Heart left ventricle (tissue), 16 donors: Measurements from ENCODE around the gene RNASE2. TPM values are rescaled to one million over a fixed set of nuclear protein-coding genes. Genes with fewer than 3 reads are reported as not detected.

ENCODE experiments used
- ATAC-seq, 4 donors: fragments of 200-7000 bp; cut with Tn5 transposase; one replicate each; pipeline ENCODE4 v1.9.1; 2020 to 2022; ENCODE audit warnings: moderate library complexity in 4 of 4, mild to moderate bottlenecking in 3 of 4, moderate number of reproducible peaks in 1 of 4
- DNase-seq, 5 donors: peaks; one replicate each; pipeline ENCODE4 v3.0.0-alpha.2; 2020
- H3K27ac ChIP-seq, 12 donors: fragments of 200-600 bp; sonication (generic) in 4 of 12; one replicate each; pipeline versions ENCODE4 v1.5.0 to v1.8.0; 2016 to 2022; ENCODE audit warnings: mild to moderate bottlenecking in 2 of 12
- H3K27me3 ChIP-seq, 9 donors: fragments of 200-600 bp; sonication (generic) in 2 of 9; one replicate each; pipeline versions ENCODE4 v1.5.1 to v1.8.0; 2016 to 2022; ENCODE audit warnings: mild to moderate bottlenecking in 3 of 9
- H3K36me3 ChIP-seq, 9 donors: fragments of 200-600 bp; sonication (generic) in 2 of 9; one replicate each; pipeline versions ENCODE4 v1.5.0 to v1.8.0; 2018 to 2022; ENCODE audit warnings: mild to moderate bottlenecking in 2 of 9
- H3K4me1 ChIP-seq, 12 donors: fragments of 200-600 bp; sonication (generic) in 4 of 12; one replicate each; pipeline versions ENCODE4 v1.5.0 to v1.8.0; 2016 to 2022; ENCODE audit warnings: mild to moderate bottlenecking in 3 of 12
- H3K4me3 ChIP-seq, 12 donors: fragments of 200-600 bp; sonication (generic) in 4 of 12; one replicate each; pipeline versions ENCODE4 v1.5.0 to v1.8.0; 2017 to 2022; ENCODE audit warnings: mild to moderate bottlenecking in 9 of 12, moderate library complexity in 4 of 12
- H3K9me3 ChIP-seq, 12 donors: fragments of 200-600 bp; sonication (generic) in 4 of 12; one replicate each; pipeline versions ENCODE4 v1.5.0 to v1.8.0; 2016 to 2022; ENCODE audit warnings: mild to moderate bottlenecking in 1 of 12
- POLR2A ChIP-seq, 2 donors: fragments of 450-650 bp; IDR thresholded peaks; one replicate each; pipeline ENCODE4 v1.6.1; 2017; ENCODE audit warnings: antibody characterized with exemption in 2 of 2, mild to moderate bottlenecking in 2 of 2, moderate library complexity in 2 of 2
- WGBS, 4 donors: extraction: QIAGEN DNeasy Blood & Tissue Kit in 2 of 4; methylation state at CpG; one replicate each; pipeline versions ENCODE4 v1.1.5 to v1.1.7; 2013 to 2018; 5-methylcytosine and 5-hydroxymethylcytosine counted together
- intact Hi-C, 10 donors: fragments of 100-400 bp; cut with DNase I; formaldehyde crosslinking; loops; one replicate each; pipeline versions ENCODE4 v1.11.1 to v1.14.2; 2022
- polyA plus RNA-seq, 2 donors: library from polyadenylated mRNA; stranded (reverse); fragments of 200-250 nt; gene quantifications; one replicate each; pipeline ENCODE4 v1.2.3, GENCODE V29; 2013
- total RNA-seq, 9 donors: library from RNA; depleted of rRNA in 2 of 9; stranded (reverse); fragments of >200 nt in 2 of 9; fragmentation: NEBNext Ultra II Directional in 3 of 9; extraction: Animal tissue kit (Norgen Biotek cat#: 25700) in 3 of 9; gene quantifications; one replicate each; pipeline versions ENCODE4 v1.1.0 to v1.2.4, GENCODE V29; 2016 to 2023
- TF ChIP-seq, protein P1 (sequence below), 12 donors: fragments of 200-600 bp; sonication (generic) in 4 of 12; IDR thresholded peaks; one replicate each; pipeline versions ENCODE4 v1.5.0 to v1.8.0; 2018 to 2022; ENCODE audit warnings: antibody characterized with exemption in 12 of 12, mild to moderate bottlenecking in 5 of 12
- donor health status: ischemic (EF 13 %, LVEDD 7.1; RV severe dilation, severe dysfunction).
- donor health status: healthy with polysubstance abuse.
- donor health status: DM: no; HTN: yes; CAD: no.
- donor health status: DM: no; HTN: no; CAD: no.
- donor health status: ischemic (EF 25% LVEDD 6.9; RV normal size, moderate dysfunction).
- donor health status: ischemic (EF 25% LVEDD 5.7; RV mildly dilated, moderate dysfunction).
- donor health status: healthy.
- donor health status: DM: yes; HTN: yes; CAD: no.
- donor health status: ischemic (EF 35%, LVEDD 5.7; RV mildly dilated, moderate dysfunction).
- donor health status: nonischemic (EF 11% LVEDD 7.7; RV severe dilation, severe dysfunction).
- donor health status: DM: yes; HTN: yes; CAD: no.
- donor health status: PGD.
- donor health status: ischemic (EF 29% LVEDD 5.4; RV normal size, mild dysfunction).
- donor health status: nonischemic (EF 23%, LVEDD 6.1; RV moderate dilation, normal function).

RNASE2 gene
- total and polyA plus RNA-seq, 11 donors = 0.80 to 16.6 (median 2.5) TPM; not detected in 3

GRCh38 chr14:20970983-20971704 lies 15.9 kb downstream of the RNASE2 start:
- H3K4me1 ChIP-seq = peaks cover 0 to 13% (median 5%) of the 10 kb centered on the region in 12 donors
- no peaks in the 10 kb centered on the region for H3K36me3 ChIP-seq
- H3K9me3 ChIP-seq = no peaks in the 10 kb centered on the region
- TF ChIP-seq POLR2A (IDR thresholded peaks at IDR 0.05) = no peak
- TF ChIP-seq, protein P1, sequence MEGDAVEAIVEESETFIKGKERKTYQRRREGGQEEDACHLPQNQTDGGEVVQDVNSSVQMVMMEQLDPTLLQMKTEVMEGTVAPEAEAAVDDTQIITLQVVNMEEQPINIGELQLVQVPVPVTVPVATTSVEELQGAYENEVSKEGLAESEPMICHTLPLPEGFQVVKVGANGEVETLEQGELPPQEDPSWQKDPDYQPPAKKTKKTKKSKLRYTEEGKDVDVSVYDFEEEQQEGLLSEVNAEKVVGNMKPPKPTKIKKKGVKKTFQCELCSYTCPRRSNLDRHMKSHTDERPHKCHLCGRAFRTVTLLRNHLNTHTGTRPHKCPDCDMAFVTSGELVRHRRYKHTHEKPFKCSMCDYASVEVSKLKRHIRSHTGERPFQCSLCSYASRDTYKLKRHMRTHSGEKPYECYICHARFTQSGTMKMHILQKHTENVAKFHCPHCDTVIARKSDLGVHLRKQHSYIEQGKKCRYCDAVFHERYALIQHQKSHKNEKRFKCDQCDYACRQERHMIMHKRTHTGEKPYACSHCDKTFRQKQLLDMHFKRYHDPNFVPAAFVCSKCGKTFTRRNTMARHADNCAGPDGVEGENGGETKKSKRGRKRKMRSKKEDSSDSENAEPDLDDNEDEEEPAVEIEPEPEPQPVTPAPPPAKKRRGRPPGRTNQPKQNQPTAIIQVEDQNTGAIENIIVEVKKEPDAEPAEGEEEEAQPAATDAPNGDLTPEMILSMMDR (IDR thresholded peaks at IDR 0.05) = peak; percentile 68 to 90 (median 76)
- DNase-seq = peak; percentile 85 to 93 (median 86)
- ATAC-seq = peak; percentile 92 to 97 (median 96)
- peak overlapping the region in 11 of 12 donors; percentile 14 to 83 (median 58) for H3K27ac ChIP-seq
- intact Hi-C loops = loop anchor here in 9 of 10 donors (1.0 to 10.0 kb wide), 13 partner anchors 99 to 356 kb away; partner anchors contain the start of genes RNASE4 (in 2 of the 9) and ANG (in 1 of the 9)
- WGBS, 4 donors = 1 to 2% (median 1%) methylated on average over 41 to 47 of the region's 47 CpGs
- H3K4me3 ChIP-seq = peak overlapping the region; percentile 43 to 73 (median 64)
- no peaks in the 10 kb centered on the region for H3K27me3 ChIP-seq

DNA sequence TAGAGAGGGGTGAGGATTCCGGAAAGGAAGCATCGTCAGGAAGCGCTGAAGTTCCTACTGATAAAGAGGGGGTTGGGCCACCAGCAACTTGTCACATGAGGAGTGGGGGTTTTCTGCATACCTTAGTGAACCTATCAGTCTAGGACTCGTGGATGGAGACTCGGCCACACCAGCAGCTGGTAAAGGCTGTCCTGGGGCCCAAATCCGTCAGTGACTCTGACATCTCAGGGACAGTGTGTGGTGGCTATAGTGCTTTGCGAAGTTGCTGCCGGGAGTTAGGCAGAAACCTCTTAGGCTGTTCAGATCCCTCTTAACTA lies 16.4 kb downstream of the RNASE2 start:
- Histone ChIP-seq H3K4me3 (peak overlapping the region in 10 of 12 donors; percentile 59 to 73 (median 64)), H3K36me3 (no peaks in the 10 kb centered on the region), H3K27me3 (no peaks in the 10 kb centered on the region), H3K4me1 (peaks cover 0 to 13% (median 5%) of the 10 kb centered on the region in 12 donors), H3K27ac (peak overlapping the region in 10 of 12 donors; percentile 13 to 83 (median 62)), H3K9me3 (no peaks in the 10 kb centered on the region)
- intact Hi-C loops = loop anchor here in 9 of 10 donors (1.0 to 10.0 kb wide), 13 partner anchors 99 to 357 kb away; partner anchors contain the start of genes RNASE4 (in 2 of the 9) and ANG (in 1 of the 9)
- TF ChIP-seq, protein P1 (IDR thresholded peaks at IDR 0.05) = no peak
- TF ChIP-seq POLR2A (IDR thresholded peaks at IDR 0.05) = no peak
- 5 to 11% (median 9%) methylated on average over 8 of the region's 8 CpGs for WGBS, 4 donors
- ATAC-seq = peak in 2 of 4 donors; percentile 36 to 50
- DNase-seq = no peak

DNA sequence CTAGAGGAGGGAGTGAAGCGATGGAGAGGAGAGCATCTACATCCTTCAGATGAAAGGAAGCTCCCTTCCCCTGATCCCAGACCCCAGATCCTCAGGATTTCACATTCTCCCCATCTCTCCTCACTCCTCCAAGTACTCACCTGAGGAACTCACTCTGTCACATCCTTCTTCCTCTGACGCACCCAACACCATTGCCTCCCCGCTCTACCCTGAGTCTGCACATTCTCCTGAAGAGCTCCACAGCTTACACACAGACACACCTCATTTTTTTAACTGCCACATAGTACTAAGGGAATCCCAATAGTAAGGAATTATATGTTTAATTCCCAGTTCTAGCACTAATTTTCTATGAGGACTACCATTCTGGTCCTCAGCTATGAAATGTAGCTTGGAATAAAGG lies 18.2 kb downstream of the RNASE2 start:
- Histone ChIP-seq H3K36me3 (no peaks in the 10 kb centered on the region), H3K9me3 (no peaks in the 10 kb centered on the region), H3K4me3 (no peak overlapping the region), H3K27me3 (no peaks in the 10 kb centered on the region), H3K27ac (no peak overlapping the region), H3K4me1 (peaks cover 0 to 13% (median 5%) of the 10 kb centered on the region in 12 donors)
- WGBS, 4 donors = 93 to 97% (median 95%) methylated on average over 3 of the region's 3 CpGs
- TF ChIP-seq, protein P1 (IDR thresholded peaks at IDR 0.05) = no peak
- TF ChIP-seq POLR2A (IDR thresholded peaks at IDR 0.05) = no peak
- ATAC-seq (no peak), DNase-seq (no peak)
- intact Hi-C loops = loop anchor here in 9 of 10 donors (5.0 to 10.0 kb wide), 9 partner anchors 101 to 359 kb away; partner anchors contain the start of genes RNASE4 (in 2 of the 9) and ANG (in 1 of the 9)

GRCh38 chr14:20976291-20976690 lies 21.0 kb downstream of the RNASE2 start:
- ATAC-seq (no peak), DNase-seq (no peak)
- Histone ChIP-seq H3K36me3 (no peaks in the 10 kb centered on the region), H3K27me3 (no peaks in the 10 kb centered on the region), H3K9me3 (no peaks in the 10 kb centered on the region), H3K4me1 (peaks cover 0 to 6% (median 4%) of the 10 kb centered on the region in 12 donors), H3K4me3 (no peak overlapping the region), H3K27ac (no peak overlapping the region)
- no peak for TF ChIP-seq POLR2A (IDR thresholded peaks at IDR 0.05)
- TF ChIP-seq, protein P1 (IDR thresholded peaks at IDR 0.05) = no peak
- intact Hi-C loops = loop anchor here in 6 of 10 donors (10.0 kb wide), 5 partner anchors 121 to 361 kb away; partner anchors contain the start of genes ANG (in 1 of the 6) and RNASE4 (in 1 of the 6)
- WGBS, 4 donors = 92 to 98% (median 96%) methylated on average over 1 of the region's 1 CpG
